Fibroblast of the conjunctiva (primary cell): ENCODE results near the gene TFF2.

Experiments used
- DNase-seq: peaks from one replicate; pipeline ENCODE4 v3.0.0-alpha.2; 2010; ENCODE audit warnings: low read depth

The TFF2 gene

GRCh38 chr21:42305707-42306147 is 45.1 kb downstream of the TFF2 start:
- DNase-seq = no peak

GRCh38 chr21:42304556-42305454 is 46.0 kb downstream of the TFF2 start:
- DNase-seq = no peak

DNA sequence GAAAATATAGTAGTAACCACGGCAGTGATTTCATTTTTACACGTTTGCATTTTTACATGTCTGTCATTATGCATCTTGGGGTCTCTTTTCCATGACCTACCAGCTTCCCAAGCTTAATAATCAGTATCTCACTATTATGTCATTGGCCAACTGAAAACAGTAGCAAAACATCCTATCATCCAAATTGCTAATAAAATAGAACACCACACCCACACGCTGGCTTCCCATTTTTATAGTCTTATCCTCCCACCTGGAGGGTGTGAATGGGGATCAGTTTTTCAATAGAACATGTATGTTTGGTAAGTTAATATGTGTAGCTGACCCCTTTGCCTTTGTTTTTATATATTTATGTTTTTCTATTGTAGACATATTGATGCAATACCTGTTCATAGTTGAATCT is 47.4 kb downstream of the TFF2 start:
- DNase-seq = no peak

DNA sequence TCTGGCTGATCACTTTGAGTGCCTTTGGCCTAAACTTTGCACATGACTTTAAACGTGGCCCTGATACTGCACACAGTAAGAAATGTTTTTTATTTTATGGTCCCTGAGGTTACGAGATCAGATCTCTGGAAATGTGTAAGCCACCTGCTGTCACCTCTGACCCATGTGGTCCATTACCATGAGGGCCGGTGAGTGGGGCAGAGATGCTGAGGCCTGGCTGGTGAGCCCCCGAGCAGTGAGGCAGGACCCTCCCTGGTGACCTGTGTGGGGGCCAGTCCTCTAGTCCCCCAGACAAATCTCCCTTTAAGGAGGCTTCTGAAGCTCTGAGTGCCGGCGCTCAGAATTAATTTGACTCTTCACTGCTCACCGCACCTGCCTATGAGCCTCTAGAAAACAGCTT is 48.0 kb downstream of the TFF2 start:
- DNase-seq = no peak

GRCh38 chr21:42302076-42302650 is 48.6 kb downstream of the TFF2 start:
- DNase-seq = no peak

GRCh38 chr21:42301371-42302075 is 49.3 kb downstream of the TFF2 start:
- DNase-seq = no peak

- no peak for DNase-seq
These were observed 49.8 kb downstream of the TFF2 start for GRCh38 chr21:42300956-42301355.

DNA sequence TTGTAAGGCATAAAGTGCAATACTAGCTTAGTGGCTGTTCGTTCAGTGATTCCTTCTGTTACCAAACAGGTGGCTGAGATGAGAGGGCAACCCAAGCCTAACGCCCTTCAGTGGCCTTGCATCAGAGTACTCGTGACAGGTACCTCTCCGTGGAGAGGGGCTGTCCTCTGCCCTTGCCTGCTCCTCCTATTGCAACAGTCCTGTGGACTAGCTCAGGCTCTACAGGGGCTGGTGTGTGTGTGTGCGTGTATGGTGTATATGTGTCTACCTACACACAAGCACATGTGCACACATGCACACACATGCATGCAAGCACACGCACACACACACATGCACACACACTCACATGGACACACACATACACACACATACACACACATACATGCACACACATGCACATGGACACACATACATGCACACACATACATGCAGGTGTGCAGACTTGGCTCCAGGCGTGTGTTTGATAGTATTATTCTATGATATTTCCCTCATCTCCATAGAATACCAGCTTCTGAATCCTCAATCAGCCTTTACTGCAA is 50.7 kb downstream of the TFF2 start:
- no peak for DNase-seq

DNA sequence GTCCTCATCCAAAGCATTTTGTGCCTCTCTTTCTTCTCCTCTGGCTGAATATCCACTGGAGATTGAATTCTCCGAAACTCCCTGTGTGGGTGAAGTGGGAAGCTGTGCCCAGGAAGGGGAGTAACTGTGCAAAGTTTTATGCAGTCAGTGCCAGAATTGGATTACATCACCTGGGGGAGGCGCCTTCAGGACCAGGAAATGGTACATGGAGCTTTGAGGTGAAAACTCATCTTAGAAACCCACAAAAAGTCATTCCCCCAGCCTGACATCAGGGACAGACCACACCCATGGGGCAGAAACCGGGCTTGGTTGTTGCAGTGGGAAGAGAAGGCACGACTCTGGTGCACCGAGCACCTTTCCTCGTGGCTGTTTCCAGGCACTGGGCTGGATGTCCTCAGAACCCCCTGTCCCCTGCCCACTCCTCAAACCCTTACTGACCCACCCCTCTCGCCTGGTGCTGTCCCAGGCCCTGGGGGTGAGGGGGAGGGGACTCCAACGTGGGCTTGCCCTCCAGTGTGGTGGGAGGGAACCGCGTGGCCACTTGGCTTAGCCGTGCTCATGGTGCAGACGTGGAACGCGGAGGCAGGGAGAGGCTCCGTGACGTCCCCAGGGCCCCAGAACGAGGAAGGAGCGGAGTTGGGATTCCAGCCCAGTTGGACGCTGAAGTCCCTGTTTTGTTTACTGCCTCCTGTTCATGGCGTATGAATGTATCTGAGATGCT is 51.3 kb downstream of the TFF2 start:
- no peak for DNase-seq

- no peak for DNase-seq
These were observed 52.1 kb downstream of the TFF2 start for GRCh38 chr21:42298657-42299056.

DNA sequence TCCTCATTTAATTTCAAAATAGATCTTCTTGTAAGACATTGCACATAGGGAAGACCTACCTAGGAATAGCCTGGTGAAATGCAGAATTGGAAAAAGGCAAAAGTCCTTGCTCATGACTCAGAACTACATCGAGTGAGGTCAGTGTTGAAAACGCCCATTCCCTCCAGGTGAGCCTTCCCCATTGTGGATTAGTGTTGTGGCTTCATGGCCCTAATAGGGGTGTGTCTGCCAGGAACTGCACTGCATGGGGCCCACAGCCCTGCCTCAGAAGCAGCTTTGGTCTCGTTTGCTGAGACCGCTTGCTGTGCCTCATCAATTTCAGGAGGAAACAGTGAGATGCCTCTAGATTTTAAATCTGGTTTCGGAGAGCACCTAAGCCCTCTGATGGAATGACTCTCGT is 52.6 kb downstream of the TFF2 start:
- DNase-seq = no peak

GRCh38 chr21:42297377-42297776 is 53.4 kb downstream of the TFF2 start:
- no peak for DNase-seq

- DNase-seq = no peak
These were observed 54.3 kb downstream of the TFF2 start for GRCh38 chr21:42296501-42296900.
